Measurements from ENCODE around the gene NSG1. TPM values are rescaled to one million over a fixed set of nuclear protein-coding genes. Genes with fewer than 3 reads are reported as not detected.

The NSG1 gene
- total RNA-seq, 6 donors from 2014 or later, result 0.29 to 3.8 (median 1.3) TPM; not detected in 1

DNA sequence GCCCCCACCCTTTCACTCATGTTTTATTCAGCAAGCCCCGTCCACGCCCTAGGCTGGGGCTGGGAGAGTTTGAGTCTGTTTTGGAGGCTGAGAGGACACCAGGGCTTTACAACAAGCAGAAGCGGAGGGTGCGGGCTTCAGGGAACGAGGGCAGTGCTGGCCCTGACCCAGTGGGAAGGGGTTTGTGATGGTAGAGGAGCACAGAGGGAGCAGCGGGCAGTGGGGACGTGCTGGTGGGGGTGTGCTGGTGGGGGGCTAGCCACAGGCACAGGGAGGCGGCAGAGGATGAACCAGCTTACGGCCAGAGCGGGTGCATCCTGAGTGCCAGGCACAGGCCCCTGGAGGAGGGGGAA is 26.4 kb downstream of the NSG1 start:
- H3K27ac ChIP-seq, result no peak overlapping the region
- H3K27me3 ChIP-seq, result no peaks in the 10 kb centered on the region
- DNase-seq, result no peak
- TF ChIP-seq POLR2AphosphoS5 (IDR thresholded peaks at IDR 0.05) (no peak), POLR2A (IDR thresholded peaks at IDR 0.05) (no peak), EP300 (IDR thresholded peaks at IDR 0.05) (no peak)
- TF ChIP-seq, protein P1, sequence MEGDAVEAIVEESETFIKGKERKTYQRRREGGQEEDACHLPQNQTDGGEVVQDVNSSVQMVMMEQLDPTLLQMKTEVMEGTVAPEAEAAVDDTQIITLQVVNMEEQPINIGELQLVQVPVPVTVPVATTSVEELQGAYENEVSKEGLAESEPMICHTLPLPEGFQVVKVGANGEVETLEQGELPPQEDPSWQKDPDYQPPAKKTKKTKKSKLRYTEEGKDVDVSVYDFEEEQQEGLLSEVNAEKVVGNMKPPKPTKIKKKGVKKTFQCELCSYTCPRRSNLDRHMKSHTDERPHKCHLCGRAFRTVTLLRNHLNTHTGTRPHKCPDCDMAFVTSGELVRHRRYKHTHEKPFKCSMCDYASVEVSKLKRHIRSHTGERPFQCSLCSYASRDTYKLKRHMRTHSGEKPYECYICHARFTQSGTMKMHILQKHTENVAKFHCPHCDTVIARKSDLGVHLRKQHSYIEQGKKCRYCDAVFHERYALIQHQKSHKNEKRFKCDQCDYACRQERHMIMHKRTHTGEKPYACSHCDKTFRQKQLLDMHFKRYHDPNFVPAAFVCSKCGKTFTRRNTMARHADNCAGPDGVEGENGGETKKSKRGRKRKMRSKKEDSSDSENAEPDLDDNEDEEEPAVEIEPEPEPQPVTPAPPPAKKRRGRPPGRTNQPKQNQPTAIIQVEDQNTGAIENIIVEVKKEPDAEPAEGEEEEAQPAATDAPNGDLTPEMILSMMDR (IDR thresholded peaks at IDR 0.05), result no peak
- H3K36me3 ChIP-seq, result peaks cover 0 to 11% (median 5%) of the 10 kb centered on the region in 4 donors
- no peaks in the 10 kb centered on the region for H3K4me1 ChIP-seq
- 89 to 94% methylated on average over 10 of the region's 10 CpGs for WGBS, 2 donors
- no peaks in the 10 kb centered on the region for H3K9me3 ChIP-seq
- no peak for ATAC-seq (ENCODE audit: low FRiP score in 2 of 2)
- H3K4me3 ChIP-seq, result no peak overlapping the region

DNA sequence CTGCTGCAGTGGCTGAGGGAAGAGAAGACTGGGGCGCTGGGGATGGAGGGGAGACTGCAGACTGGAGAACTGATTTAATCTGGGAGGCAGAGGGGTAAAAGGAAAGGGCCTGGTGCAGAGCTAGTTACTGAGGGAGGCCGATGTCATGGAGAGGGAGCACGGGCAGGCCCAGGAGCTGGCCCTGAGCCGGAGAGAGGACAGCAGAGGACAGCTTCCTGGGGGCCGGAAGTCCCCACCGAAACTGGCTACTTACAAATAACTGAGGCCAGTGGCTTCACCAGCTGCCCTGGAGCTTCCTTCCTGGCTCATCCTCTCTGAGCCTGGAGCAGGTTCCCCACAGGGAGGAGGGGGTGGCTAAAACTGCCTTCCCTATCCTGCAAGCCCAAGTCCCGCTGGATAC is 26.9 kb downstream of the NSG1 start:
- no peak overlapping the region for H3K4me3 ChIP-seq
- no peak overlapping the region for H3K27ac ChIP-seq
- WGBS, 2 donors, result 89 to 93% methylated on average over 4 to 7 of the region's 7 CpGs
- H3K27me3 ChIP-seq, result no peaks in the 10 kb centered on the region
- no peaks in the 10 kb centered on the region for H3K9me3 ChIP-seq
- H3K36me3 ChIP-seq, result peaks cover 0 to 16% (median 8%) of the 10 kb centered on the region in 4 donors
- DNase-seq (no peak), ATAC-seq (ENCODE audit: low FRiP score in 2 of 2) (no peak)
- H3K4me1 ChIP-seq, result no peaks in the 10 kb centered on the region
- TF ChIP-seq POLR2A (IDR thresholded peaks at IDR 0.05) (no peak), POLR2AphosphoS5 (IDR thresholded peaks at IDR 0.05) (no peak), EP300 (IDR thresholded peaks at IDR 0.05) (no peak)
- TF ChIP-seq, protein P1 (IDR thresholded peaks at IDR 0.05), result no peak

- TF ChIP-seq, protein P1 (IDR thresholded peaks at IDR 0.05), result no peak
- TF ChIP-seq EP300 (IDR thresholded peaks at IDR 0.05) (no peak), POLR2AphosphoS5 (IDR thresholded peaks at IDR 0.05) (no peak), POLR2A (IDR thresholded peaks at IDR 0.05) (no peak)
- 95 to 97% methylated on average over 7 to 19 of the region's 19 CpGs for WGBS, 2 donors
- no peak for ATAC-seq (ENCODE audit: low FRiP score in 2 of 2)
- Histone ChIP-seq H3K9me3 (no peaks in the 10 kb centered on the region), H3K27me3 (no peaks in the 10 kb centered on the region), H3K4me1 (no peaks in the 10 kb centered on the region), H3K27ac (no peak overlapping the region), H3K36me3 (peaks cover 9 to 30% (median 22%) of the 10 kb centered on the region in 4 donors), H3K4me3 (no peak overlapping the region)
- DNase-seq, result no peak
Measured at GRCh38 chr4:4415107-4415805, 28.4 kb downstream of the NSG1 start.

DNA sequence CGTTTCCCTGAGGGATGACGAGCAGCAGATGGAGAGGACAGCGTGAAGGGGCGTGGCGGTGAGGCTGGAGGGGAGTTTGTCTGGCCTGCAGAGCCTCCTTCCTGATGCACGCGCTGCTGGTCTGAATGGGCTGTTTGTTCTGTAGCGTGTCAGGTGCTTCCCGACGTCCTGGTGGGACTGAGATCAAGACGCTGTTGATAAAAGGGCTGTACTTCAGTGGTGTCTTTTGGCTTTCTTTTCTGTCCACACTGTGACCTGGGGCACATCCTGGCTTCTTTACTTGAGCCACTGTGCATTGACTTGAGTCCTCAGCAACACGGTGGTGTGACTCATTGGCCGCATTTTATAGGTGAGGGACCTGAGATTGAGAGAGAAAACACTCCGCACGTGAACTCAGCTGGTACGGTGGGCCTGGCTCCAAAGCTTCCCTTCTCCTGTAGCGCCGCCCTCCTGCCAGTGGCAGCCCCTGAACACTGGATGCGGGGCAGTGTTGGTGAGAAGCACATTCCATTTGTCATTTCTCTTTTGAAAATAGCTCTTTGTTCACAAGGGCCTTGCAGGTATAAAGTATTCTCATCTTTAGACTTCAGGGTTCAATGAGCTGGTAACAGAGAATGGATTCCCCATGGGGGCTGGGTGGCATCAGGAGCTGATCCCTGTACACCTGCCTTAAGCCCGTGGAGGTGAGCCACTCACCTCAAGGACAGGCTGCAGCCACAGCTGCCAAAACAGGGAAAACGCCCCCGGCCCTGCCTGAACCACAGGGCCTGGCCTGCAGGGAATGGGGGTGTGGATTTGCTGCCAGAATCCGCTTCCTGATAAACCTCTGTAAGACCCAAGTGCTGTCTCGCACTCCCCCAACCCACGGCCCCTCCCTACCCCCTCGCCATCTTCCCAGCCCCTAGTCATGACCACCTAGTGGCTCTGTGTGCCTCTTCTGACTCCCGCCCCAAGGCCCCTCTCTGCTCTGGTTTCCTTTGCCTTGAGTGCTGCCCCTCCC is 29.2 kb downstream of the NSG1 start:
- no peak overlapping the region for H3K27ac ChIP-seq
- TF ChIP-seq POLR2A (IDR thresholded peaks at IDR 0.05) (no peak), POLR2AphosphoS5 (IDR thresholded peaks at IDR 0.05) (no peak), EP300 (IDR thresholded peaks at IDR 0.05) (no peak)
- TF ChIP-seq, protein P1 (IDR thresholded peaks at IDR 0.05), result no peak
- H3K4me1 ChIP-seq, result no peaks in the 10 kb centered on the region
- DNase-seq (peak in 1 of 2 donors; percentile 18), ATAC-seq (ENCODE audit: low FRiP score in 2 of 2) (no peak)
- peaks cover 14 to 39% (median 29%) of the 10 kb centered on the region in 4 donors for H3K36me3 ChIP-seq
- no peaks in the 10 kb centered on the region for H3K9me3 ChIP-seq
- 91 to 93% methylated on average over 25 to 27 of the region's 27 CpGs for WGBS, 2 donors
- no peak overlapping the region for H3K4me3 ChIP-seq
- H3K27me3 ChIP-seq, result no peaks in the 10 kb centered on the region

Measured in upper lobe of left lung (tissue), 6 donors.